ENCODE measurements around the gene DYNLL1.
A peak's percentile ranks its signal among the peaks of the same experiment; 100 is the strongest.
"Not testable (repeated sequence)": the region's sequence is repeated elsewhere in the genome, so short reads cannot be mapped to it uniquely, and the experiment has no call there.

Gene DYNLL1

GRCh38 chr12:120475643-120476042 lies 20.3 kb upstream of the DYNLL1 start:
- no peak for DNase-seq

GRCh38 chr12:120479458-120479857 lies 16.5 kb upstream of the DYNLL1 start:
- DNase-seq, result no peak

- no peak for DNase-seq
Measured at GRCh38 chr12:120480211-120480610, 15.7 kb upstream of the DYNLL1 start.

- DNase-seq, result no peak
Measured at GRCh38 chr12:120481022-120481767, 14.7 kb upstream of the DYNLL1 start.

DNA sequence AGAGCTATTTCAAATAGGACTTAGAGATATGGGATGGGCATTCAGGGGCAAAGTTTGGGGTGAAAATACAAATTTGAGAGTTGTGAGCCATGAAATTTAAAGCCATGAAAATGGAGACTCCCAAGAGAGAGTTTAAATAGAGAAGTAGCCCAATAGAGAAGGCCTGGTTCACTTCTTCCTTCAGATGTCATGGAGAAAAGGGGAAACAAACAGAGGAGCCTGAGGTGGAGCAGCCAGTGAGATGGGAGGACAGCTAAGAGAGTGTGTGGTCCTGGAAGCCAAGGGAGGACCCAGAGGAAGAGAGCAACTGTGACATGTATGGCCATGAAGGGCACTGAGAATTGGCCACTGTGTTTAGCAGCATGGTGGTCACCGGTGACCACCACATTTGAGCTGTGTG lies 12.3 kb upstream of the DYNLL1 start:
- no peak for DNase-seq

DNA sequence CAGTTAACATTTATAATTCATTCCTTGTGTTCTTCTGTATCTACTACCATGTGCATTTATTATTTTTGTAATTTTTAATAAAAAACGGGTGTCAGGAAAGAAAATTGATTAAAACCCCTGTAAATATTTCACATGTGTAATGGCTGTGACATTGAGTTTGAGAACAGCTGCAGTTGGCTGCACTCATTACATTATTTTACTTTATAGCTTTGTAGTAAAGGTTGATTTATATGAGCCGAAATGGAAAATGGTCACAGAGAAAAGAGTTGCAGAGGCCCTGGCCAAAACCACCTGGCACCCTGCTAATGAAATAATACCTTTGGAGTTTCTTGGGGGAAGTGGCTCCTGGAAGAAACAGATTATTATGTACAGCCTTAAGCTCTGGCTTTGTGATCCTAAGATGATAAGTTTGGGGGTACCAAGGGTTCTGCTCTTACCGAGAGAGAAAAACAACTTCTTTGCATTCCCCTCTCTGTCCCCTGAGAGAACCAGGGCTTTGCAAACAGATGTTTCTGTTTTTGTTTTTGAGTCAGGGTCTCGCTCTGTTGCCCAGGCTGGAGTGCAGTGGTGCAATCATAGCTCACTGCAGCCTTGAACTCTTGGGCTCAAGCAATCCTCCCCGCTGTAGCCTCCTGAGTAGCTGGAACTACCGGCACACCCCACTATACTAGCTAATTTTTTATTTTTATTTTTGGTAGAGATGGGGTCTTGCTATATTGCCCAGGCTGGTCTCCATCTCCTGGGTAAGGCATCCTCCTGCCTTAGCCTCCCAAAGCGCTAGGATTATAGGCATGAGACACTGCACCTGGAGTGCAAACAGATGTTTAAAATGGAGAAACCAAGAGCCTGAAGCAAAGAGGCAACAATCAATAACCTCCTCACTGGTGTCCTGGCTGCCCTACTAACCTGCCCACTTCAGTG lies 9.7 kb upstream of the DYNLL1 start:
- DNase-seq, result no peak

DNA sequence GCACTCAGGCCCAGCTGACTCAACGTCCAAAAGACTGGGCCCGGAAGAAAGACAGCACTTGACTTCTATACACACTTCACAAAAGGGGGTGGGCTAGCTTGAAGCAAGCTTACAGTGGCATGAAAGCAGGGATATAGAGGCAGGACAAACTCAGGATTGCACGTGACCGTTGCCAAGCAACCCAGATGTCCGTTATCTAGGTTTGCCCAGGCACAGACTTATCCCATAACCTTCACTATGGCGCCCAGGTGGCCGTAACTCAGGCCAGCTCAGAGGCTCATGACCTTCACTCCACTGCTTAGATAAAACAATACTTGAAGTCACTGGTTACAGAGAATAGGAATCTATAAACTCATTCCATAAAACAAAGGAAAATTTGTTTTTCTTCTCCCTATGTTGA lies 8.4 kb upstream of the DYNLL1 start:
- not testable (repeated sequence) for DNase-seq

DNA sequence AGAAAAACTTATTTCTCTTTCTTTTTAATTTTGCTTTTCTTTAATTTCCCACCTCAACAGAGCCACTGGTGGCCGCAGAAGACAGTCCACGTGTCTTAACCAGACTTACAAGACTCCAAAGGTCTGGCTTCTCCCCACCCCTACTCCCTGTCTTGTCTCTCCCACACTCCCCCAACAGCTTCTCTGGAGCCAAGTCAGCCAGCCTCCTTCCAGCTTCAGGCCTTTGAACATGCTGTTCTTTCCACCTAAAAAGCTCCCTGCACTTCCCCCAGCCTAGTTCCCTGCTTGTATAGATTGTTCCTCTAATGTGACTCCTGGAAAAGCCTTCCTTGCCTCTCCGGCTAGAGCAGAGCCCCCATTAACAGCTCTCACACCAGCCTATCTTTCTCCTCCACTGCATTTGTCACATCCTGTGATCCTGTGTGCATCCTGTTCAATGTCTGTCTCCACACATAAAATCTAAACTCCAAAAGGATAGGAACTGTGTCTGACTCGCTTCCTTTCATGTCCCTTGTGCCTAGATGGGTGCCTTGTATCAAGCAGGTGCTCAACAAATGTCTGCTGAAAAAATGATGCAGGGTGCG lies 7.8 kb upstream of the DYNLL1 start:
- DNase-seq, result no peak

DNA sequence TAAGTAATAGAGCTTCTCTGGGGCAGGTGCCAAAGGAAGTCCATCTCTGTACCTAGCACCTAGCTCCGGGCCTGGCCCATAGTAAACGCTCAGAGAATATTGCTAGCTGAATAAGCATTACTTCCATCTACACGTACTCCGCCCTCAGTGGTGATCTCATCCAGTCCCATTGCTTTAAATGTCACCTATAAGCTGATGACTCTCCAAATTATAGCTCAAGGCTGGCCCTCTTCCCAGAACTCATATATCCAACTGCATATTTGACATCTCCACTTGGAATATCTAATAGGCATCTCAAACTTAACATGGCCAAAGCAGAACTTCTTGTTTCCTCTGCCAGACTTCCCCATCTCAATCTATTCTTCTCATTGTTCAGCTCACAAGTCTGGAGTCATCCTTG lies 6.9 kb upstream of the DYNLL1 start:
- no peak for DNase-seq

DNA sequence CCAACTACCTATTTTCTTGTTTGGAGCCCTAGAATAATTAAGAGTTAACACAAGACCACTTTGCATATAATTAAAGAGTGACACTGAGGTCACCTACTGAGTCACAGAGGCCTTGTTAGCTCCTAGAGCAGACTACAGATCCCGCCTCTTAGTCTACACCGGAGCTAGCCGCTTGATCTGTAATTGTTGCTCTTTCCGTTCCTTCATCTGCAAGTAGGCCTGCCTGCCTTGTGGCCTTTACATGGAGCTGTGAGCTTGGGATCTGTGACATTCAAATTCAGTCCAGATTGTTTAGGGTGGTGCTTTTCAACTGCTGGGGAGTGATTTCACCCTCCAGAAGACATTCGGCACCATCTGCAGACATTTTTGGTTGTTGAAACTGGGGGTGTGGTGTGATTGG lies 5.6 kb upstream of the DYNLL1 start:
- DNase-seq, result no peak

DNA sequence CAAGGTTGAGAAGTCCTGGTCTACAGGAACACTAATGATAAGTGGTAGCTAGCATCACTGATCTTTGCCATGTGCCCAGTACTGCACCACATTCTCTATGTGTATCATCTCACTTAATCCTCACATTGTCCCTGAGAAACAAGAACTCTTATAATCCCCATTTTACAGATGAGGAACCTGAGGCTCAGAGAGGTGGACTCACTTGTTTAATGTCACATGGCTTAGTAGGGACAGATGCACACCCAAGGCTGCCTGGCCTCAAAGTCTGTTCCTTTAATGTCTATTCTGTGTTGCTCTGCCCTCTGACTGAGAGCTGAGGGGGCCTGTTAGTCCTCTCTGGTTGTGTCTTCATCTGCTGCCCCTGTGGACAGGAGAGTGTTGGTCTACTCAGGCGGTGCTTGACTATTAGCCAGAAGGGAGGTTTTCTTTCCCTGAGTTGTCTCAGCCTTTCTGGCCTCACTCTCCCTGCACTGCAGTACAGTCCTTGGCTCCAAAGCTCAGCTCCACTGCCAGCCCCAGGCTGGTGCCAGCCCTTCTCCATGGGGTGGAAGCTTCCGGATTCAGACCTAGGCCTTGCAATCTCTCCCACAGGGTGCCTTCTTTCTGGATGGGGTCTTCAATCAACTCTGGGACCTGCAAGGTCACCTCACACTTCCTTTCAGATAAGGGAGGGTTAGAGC lies 4.9 kb upstream of the DYNLL1 start:
- DNase-seq, result no peak

- DNase-seq, result no peak
Measured at GRCh38 chr12:120495186-120495730, 655 bp upstream of the DYNLL1 start.

GRCh38 chr12:120496413-120497340 lies 764 bp downstream of the DYNLL1 start:
- DNase-seq, result peak; percentile 45

DNA sequence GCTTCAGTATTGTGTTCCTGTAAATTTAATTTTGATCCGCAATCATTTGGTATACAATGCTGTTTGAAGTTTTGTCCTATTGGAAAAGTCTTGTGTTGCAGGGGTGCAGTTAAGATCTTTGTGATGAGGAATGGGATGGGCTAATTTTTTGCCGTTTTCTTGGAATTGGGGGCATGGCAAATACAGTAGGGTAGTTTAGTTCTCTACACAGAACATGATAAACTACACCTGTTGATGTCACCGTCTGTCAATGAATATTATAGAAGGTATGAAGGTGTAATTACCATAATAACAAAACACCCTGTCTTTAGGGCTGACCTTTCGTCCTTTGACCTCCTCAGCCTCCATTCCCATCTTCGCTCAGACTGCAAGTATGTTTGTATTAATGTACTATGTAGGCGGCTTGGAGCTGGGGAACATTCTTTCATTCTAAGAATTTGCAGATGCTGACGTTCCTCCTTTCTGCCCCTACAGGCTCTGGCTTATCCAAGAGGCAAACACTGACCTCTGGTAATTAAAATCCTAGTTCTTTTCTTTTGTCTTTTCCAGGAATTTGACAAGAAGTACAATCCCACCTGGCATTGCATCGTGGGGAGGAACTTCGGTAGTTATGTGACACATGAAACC lies 1.7 kb downstream of the DYNLL1 start:
- no peak for DNase-seq

DNA sequence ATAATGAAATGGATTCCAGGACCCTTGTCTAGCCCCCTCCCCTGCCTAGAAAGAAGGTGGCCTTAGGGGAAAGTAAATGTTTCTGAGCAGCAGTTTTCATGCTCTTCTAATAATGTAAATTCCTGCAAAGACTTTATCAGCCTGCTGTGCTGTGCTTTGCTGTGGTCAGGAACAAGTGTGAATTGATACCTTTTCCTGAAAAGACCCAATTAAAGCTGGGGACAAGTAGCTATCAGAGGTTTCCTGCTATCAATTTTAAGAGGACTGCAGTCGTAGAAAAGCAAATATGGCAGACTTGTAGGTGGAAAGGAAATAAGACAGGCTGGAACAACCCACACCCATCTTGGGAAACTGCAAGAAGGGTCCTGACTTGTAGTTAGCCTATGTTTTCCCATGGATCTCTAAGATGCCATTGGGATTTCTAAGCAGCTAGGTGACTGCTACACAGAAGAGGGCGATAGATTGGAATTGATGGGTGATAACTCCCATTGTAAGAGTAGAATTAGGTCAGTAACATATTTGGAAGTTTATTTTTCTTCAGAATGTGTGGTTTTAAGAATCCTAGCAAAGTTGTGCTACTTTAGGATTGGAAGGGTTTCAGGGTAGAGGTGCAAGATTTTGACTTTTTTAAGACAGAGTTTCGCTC lies 3.1 kb downstream of the DYNLL1 start:
- DNase-seq, result no peak

DNA sequence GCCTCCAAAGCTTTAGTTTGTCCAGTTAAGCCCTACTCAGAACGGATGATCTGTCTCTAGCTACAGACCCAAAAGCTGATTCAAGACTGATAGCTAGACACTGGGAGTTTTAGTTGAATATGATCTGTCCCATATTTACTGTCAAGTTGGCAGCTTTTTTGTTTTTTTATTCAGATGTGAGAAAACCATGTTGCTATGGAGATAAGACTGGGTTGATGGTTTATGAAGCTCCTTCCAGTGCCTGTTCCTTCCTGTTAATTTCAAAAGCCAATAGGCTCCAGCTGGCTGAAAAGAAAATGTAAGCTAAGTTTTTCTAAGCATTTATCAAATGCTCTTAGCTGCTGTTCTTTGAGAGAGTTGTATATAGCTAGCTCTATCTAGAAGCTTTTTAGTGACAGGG lies 4.7 kb downstream of the DYNLL1 start:
- no peak for DNase-seq

DNA sequence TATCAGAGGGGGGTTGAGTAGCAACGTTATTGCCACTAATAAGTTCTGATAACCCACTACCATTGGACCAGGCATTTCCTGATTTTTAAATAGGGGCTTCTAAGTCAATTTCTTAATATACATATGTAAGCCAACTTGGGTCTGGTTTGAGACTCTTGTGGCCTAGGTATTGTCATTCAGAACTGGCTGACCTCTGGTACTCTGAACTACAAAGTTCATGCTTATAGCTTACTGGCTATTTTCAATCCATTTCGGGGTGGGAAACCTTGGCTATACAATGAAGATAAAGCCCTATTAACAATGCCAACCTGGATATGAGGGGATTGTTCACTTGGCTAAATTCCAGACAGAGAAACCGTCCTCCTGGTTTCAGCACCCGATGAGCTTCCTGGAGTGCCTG lies 8.7 kb downstream of the DYNLL1 start:
- no peak for DNase-seq

- no peak for DNase-seq
Measured at GRCh38 chr12:120508537-120508936, 12.6 kb downstream of the DYNLL1 start.

GRCh38 chr12:120514002-120514401 lies 18.1 kb downstream of the DYNLL1 start:
- no peak for DNase-seq

DNA sequence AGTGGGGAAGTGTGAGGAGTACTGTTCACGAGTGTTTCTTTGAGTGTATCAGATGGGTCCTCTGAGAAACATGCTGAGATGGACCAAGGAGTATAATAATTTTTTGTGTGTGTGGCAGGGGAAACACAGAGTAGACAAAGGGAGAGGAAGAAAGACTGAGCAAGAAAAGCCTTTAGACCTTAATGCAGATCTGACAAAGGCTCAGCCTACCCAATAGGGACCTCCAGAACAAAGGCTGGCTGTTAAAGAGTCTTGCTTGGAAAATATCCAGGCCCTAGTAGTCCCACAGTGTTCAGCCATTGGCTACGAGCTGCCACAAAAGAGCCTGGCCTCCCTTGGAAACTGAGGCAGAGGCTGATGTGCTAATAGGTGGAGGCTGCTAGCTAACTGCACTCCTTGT lies 19.6 kb downstream of the DYNLL1 start:
- no peak for DNase-seq

- not testable (repeated sequence) for DNase-seq
Measured at GRCh38 chr12:120519324-120519723, 23.4 kb downstream of the DYNLL1 start.

Measured in NCI-H2171 (cell line).